D721Med (cell line): Measurements from ENCODE around the gene GPC6.

Source experiments
- DNase-seq: peaks from one replicate; pipeline ENCODE4 v3.0.0; 2011; ENCODE audit warnings: low spot score; ENCODE audit not compliant: insufficient read length
- FAIRE-seq: peaks from 2 replicates; lab custom pipeline; 2011; peaks lifted over from hg19 to GRCh38; lab: Jason Lieb, UNC
- TF ChIP-seq, protein P1 (sequence below): IDR thresholded peaks from 2 replicates; pipeline ENCODE4 v1.5.1; 2012; ENCODE audit warnings: mild to moderate bottlenecking, control low read depth; ENCODE audit not compliant: insufficient read depth; ENCODE audit errors: missing control alignments

The GPC6 gene

DNA sequence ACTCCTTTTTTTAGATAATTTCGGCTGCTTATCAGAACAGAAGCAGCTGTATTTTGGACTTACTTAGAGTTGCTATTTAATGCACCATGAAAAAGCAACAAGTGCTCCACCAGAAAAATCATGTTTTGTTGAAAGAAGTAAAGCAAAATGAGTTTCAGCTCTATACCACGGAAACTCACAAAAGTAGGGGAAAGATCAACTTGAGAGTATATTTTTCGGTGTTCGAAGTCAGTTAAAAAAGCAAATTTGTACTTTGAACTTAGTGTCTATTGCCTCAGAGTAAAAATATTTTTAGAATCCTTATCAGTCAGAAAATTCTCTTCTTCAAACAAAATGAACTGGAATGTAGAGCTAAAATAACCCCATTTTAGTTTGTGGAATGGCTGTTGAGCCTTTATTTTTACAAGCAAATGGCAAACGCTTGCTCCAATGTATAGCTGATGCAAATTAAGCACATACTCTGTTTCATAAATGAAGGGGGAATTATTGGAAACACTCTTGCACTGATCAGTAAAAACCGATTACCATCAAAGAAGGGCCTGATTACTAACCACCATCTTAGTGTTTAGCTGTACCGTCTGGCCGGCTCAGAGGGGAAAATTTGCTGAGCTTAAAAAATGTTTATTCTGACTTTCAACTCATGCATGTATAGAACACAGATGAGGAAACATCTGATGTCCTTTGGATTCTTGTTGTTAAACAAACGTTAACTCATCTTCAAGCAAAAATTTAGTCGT lies 540.7 kb downstream of the GPC6 start:
- TF ChIP-seq, protein P1, sequence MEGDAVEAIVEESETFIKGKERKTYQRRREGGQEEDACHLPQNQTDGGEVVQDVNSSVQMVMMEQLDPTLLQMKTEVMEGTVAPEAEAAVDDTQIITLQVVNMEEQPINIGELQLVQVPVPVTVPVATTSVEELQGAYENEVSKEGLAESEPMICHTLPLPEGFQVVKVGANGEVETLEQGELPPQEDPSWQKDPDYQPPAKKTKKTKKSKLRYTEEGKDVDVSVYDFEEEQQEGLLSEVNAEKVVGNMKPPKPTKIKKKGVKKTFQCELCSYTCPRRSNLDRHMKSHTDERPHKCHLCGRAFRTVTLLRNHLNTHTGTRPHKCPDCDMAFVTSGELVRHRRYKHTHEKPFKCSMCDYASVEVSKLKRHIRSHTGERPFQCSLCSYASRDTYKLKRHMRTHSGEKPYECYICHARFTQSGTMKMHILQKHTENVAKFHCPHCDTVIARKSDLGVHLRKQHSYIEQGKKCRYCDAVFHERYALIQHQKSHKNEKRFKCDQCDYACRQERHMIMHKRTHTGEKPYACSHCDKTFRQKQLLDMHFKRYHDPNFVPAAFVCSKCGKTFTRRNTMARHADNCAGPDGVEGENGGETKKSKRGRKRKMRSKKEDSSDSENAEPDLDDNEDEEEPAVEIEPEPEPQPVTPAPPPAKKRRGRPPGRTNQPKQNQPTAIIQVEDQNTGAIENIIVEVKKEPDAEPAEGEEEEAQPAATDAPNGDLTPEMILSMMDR, result no peak
- FAIRE-seq, result peak; percentile 73
- no peak for DNase-seq

DNA sequence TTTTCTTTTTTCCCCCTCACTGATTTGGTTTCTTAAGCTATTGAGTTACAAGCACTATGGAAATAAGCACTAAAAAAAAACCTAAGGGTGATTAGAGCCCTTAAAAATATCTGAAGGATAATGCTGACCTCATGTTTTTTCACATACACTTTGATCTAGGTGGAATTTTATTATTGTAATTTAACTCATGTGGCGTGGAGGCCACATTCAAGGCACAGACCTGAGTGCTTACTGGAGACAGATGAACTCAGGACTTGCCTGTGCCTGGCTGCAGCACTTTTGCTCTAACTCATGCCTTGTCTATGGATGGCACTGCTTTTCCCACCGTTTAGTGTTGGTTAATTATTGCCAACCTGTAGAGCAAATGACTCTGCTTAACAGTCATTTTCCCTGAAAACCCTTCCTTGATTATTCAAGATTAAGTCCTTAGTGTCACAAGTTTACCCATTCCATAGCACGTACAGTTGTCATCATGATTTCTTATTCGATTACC lies 541.4 kb downstream of the GPC6 start:
- TF ChIP-seq, protein P1, result no peak
- peak; percentile 88 for FAIRE-seq
- no peak for DNase-seq

DNA sequence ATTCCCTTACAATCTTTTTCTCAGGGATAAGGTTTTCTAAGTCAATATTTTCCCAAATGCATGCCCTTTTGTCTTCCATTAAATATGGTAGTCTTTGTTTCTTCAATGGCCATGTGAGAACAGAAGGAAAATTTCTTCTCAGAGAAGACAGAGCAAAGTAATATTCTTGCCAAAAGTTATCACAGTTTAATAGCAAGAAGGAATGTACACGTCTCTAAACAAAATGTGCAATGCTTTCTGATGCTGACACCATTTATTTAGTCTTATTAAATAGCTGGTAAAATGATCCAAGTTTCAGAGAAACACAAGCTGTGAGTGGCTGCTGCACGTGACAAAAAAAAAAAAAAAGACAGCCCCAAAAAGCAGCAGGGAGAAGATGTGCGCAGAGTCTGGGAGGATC lies 542.5 kb downstream of the GPC6 start:
- TF ChIP-seq, protein P1, result no peak

DNA sequence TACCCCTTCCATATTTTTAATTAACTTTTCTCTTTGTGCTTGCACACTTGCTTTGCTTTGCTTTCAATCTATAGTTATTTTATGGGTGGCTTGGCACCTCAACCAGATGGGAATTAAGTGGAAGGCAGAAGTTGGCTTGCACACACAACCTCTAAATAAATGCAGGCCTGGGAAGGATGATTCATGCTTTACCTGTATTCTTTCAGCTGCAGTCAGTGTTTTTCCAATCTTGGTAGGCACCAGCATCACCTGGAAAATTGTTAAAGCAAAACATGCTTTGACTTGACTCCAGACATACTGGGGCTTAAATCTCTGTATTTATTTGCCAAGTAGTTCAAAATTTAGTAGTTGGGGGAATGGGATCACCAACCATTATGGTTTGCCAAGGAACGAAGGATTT lies 543.0 kb downstream of the GPC6 start:
- TF ChIP-seq, protein P1, result no peak
- FAIRE-seq (no peak), DNase-seq (no peak)

More for the DNA sequence above, 542.5 kb downstream of the GPC6 start:
- FAIRE-seq (no peak), DNase-seq (no peak)

DNA sequence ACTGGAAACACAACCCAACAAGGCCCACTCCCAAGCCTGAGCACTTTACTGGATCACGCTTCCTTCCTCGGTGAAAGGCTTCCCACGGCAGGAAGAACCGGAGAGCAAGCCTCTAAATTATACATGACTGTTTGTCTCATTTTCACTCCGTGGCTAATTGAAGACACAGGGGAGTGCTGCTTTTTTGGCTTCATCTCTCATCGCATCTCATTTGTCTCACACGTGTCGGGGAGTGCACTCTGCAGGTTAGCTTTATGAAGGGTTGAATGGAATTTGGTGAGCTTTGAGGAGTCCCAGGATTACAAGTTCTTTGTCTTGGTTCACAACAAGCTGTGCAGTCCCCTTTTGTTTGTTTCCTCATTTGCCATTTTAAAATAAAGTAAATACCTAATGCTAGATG lies 544.6 kb downstream of the GPC6 start:
- FAIRE-seq (no peak), DNase-seq (no peak)
- TF ChIP-seq, protein P1, result no peak

DNA sequence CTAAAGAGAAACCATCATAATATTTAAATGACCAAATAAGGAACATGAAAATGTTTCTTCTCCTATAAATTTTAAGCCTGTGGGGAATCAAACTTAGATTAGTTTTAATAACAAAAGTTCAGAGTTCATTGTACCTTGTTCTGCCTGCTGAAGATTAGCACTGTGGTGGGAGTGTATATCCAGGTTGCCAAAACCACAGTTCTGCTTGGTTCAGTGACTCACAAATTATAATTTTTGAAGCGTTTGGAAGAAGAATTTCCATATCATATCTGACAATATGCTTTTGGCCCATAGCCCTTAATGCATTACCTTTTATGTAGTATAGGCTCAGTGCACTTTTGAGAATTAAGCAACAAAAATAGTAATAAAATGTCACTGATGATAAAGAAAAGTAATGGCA lies 545.2 kb downstream of the GPC6 start:
- DNase-seq, result no peak
- TF ChIP-seq, protein P1, result no peak
- no peak for FAIRE-seq

DNA sequence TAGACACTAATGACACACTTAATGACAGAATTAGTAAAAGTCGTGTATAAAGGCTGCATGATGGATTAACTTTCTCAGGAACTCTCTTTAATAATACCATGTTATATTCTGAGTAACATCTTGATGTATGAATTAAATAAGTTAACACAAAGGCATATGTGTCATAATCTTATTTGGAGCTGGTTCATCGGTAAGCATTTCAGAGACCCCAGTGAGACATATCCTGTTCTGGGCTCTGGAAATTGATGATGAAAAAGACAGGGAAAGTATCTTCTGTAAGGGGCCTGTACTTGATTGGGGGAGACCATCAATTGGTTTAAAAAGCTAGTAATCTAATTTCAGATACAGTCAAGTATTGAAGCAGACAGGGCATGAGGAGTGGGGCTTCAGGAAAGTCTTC lies 547.9 kb downstream of the GPC6 start:
- no peak for FAIRE-seq
- TF ChIP-seq, protein P1, result no peak
- no peak for DNase-seq
